Effector CD4-positive, alpha-beta T cell (primary cell): Measurements from ENCODE around the gene NNT.
"Not testable (repeated sequence)": the region's sequence is repeated elsewhere in the genome, so short reads cannot be mapped to it uniquely, and the experiment has no call there.

Experiments
- DNase-seq: peaks from one replicate; pipeline ENCODE4 v3.0.0-alpha.2; 2020

NNT gene

DNA sequence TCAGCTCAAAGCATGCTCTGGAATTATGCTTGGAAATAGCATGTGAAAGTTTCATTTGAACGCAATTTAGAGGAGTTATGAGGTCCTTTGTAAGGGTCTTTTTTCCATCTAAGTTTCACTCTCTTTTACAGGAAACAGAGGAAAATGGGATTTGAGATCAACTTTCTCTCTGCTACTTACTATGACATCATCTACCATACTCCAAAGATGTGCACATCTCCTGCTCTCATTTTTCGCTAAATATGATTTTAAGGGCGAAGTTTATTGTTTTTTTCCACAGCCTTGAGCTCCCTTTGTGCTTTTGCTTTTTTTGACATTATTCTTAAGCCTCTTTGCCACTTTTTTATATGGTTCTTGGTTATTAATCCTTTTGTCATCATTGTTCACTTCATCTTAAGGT lies 125.6 kb downstream of the NNT start:
- no peak for DNase-seq

DNA sequence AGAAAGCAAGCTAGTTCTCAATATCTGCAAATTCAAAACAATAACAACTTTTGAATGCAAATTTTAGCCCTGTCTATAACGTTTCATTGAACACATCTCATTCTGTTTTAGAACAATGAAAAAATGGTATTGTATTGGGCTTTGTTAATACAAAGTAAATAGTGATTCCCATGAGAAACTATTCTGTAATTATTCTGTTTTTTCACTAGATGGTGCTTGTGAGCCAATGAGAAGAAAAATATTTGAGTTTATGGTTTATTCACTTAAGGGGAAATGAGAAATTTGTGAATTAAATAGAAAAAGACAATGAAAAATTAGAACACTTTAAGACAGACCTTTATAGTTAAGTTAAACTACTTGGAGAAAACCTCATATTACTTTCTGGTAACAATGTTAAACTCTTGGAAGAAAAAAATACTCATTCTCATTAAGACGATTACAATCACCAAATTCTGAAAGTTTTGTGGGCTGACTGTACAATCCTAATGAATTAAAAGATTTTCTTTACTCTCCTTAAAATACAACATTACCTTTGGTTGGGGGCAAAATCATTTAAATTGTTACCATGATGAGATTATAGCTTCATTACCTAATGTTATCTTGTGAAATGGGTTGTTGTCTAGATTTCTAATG lies 127.0 kb downstream of the NNT start:
- DNase-seq = no peak

DNA sequence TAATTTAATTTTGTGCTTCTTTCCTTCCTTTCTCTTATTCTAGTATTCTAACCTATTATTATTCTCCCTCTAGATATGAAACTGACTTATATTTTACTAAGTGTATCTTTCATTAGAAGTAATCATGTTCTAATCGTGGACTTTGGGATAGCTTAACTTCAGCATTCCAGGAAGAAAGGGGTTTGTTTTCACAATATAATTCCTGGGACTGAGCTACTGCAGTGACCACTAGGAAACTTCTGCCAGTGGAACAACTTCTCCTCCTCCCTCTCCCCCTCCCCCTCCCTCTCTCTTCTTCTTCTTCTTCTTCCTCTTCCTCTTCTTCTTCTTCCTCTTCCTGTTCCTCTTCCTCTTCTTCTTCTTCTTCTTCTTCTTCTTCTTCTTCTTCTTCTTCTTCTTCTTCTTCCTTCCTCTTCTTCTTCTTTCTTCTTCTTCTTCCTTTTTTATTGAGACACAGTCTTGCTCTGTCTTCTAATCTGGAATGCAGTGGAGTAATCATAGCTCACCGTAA lies 127.9 kb downstream of the NNT start:
- no peak for DNase-seq

DNA sequence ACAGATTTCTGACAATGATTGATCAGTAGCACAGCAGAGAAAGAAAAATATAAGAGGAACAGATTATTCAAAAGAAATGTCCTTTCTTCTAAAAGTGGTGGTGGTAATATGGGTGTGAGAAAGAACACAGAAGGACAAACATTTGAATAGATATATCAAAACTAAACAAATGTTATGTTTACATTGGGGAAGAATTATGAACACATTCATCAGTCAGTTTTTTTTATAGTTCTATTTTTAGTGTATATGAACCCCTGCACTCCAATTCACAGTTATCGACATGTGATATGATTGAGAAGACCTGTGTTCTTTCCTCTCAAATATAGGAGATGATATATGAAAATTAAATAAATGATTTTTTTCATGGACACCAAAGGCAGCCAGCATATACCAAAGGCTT lies 128.6 kb downstream of the NNT start:
- no peak for DNase-seq

DNA sequence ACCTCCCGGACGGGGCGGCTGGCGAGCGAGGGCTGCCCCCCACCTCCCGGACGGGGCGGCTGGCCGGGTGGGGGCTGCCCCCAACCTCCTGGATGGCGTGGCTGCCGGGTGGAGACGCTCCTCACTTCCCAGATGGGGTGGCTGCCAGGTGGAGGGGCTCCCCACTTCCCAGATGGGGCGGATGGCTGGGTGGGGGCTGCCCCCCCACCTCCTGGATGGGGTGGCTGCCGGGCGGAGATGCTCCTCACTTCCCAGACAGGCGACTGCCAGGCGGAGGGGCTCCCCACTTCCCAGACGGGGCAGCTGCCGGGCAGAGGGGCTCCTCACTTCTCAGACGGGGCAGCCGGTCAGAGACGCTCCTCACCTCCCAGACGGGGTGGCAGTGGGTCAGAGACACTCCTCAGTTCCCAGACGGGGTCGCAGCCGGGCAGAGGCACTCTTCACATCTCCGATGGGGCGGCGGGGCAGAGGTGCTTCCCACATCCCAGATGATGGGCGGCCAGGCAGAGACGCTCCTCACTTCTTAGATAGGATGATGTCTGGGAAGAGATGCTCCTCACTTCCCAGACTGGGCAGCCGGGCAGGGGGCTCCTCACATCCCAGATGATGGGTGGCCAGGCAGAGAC lies 143.1 kb downstream of the NNT start:
- DNase-seq = not testable (repeated sequence)

DNA sequence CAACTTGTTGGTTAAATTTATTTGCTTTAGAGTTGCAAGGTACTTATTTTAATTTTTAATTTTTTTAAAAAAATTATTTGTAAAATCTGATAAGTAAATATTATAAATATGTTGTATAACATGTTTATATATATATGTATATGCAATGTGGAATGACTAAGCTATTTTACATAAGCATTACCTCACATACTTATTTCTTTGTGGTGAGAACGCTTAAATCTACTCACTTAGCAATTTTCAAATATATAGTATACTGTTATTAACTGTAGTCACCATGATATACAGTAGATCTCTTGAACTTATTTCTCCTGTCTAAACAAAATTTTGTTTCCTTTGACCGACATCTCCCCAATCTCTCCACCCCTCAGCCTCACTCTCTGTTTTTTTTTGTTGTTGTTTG lies 147.8 kb downstream of the NNT start:
- no peak for DNase-seq

DNA sequence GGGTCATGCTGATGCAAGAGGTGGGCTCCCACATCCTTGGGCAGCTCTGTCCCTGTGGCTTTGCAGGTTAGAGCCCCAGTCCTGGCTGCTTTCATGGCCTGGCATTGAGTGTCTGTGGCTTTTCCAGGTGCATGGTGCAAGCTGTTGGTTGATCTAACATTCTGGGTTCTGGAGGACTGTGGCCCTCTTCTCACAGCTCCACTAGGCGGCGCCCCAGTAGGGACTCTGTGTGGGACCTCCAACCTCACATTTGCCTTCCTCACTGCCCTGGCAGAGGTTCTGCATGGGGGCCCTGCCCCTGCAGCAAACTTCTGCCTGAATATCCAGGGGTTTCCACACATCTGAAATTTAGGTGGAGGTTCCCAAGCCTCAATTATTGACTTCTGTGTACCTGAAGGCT lies 150.1 kb downstream of the NNT start:
- no peak for DNase-seq
